Chondrocyte (in vitro differentiated cells): ENCODE data around the gene GPR85. TPM values are rescaled to one million over a fixed set of nuclear protein-coding genes. Genes with fewer than 3 reads are reported as not detected.
A peak's percentile ranks its signal among the peaks of the same experiment; 100 is the strongest.

Experiments
- DNase-seq: peaks from one replicate; pipeline ENCODE4 v3.0.0; 2021; ENCODE audit warnings: mixed read lengths, low spot score
- H3K27ac Mint-ChIP-seq: one replicate; pipeline ENCODE4 v1.8.0; 2021; ENCODE audit warnings: mild to moderate bottlenecking, moderate library complexity, mixed read lengths; ENCODE audit not compliant: unreplicated experiment
- H3K27me3 Mint-ChIP-seq: 2 replicates; pipeline ENCODE4 v1.8.0; 2021; ENCODE audit warnings: low read depth, mixed read lengths
- H3K36me3 Mint-ChIP-seq: 2 replicates; pipeline ENCODE4 v1.8.0; 2021; ENCODE audit warnings: low read depth, mixed read lengths
- H3K4me1 Mint-ChIP-seq: 2 replicates; pipeline ENCODE4 v1.8.0; 2021; ENCODE audit warnings: low read depth, mild to moderate bottlenecking, mixed read lengths
- H3K4me3 Mint-ChIP-seq: one replicate; pipeline ENCODE4 v1.8.0; 2021; ENCODE audit warnings: mild to moderate bottlenecking, moderate library complexity, mixed read lengths; ENCODE audit not compliant: unreplicated experiment
- H3K9me3 Mint-ChIP-seq: 2 replicates; pipeline ENCODE4 v1.8.0; 2021; ENCODE audit warnings: low read depth, mixed read lengths
- CTCF ChIP-seq: fragments of 200-600 bp; sonication (generic); IDR thresholded peaks from 2 replicates; pipeline ENCODE4 v1.5.0; 2021; ENCODE audit warnings: antibody characterized with exemption, mild to moderate bottlenecking, moderate library complexity
- long read RNA-seq: library from polyadenylated mRNA; stranded (forward); transcript quantifications from one replicate; pipeline ENCODE4 v2.0.0, GENCODE V29; 2021
- total RNA-seq: library from RNA; stranded (reverse); gene quantifications from 3 replicates; pipeline ENCODE4 v1.2.1, GENCODE V29; 2021

Gene GPR85
- 0.40 to 0.90 TPM (median 0.63 TPM) in 3 replicates for total RNA-seq
- long read RNA-seq, result 0 reads

- DNase-seq, result no peak
- Mint-ChIP-seq H3K27me3 (peaks cover 22% of the 10 kb centered on the region), H3K36me3 (no peaks in the 10 kb centered on the region), H3K4me1 (peaks cover 12% of the 10 kb centered on the region), H3K9me3 (peaks cover 2% of the 10 kb centered on the region), H3K4me3 (peak within 1 kb of the TSS; percentile 78), H3K27ac (peak within 1 kb of the TSS; percentile 87)
- TF ChIP-seq CTCF, result no peak
Observed at GRCh38 chr7:113086431-113086888, at the start of gene GPR85. GPR85 (minus strand) TSS chr7:113086827; CDS start chr7:113084721, 2,106 bp downstream.

- no peak overlapping the region for H3K4me3 Mint-ChIP-seq
- H3K4me1 Mint-ChIP-seq, result no peaks in the 10 kb centered on the region
- H3K36me3 Mint-ChIP-seq, result no peaks in the 10 kb centered on the region
- peaks cover 28% of the 10 kb centered on the region for H3K27me3 Mint-ChIP-seq
- H3K9me3 Mint-ChIP-seq, result no peaks in the 10 kb centered on the region
- TF ChIP-seq CTCF, result no peak
- H3K27ac Mint-ChIP-seq, result no peak overlapping the region
- no peak for DNase-seq
Observed at GRCh38 chr7:113134025-113134424, 47.4 kb upstream of the GPR85 start.

- Mint-ChIP-seq H3K27ac (no peak overlapping the region), H3K4me1 (no peaks in the 10 kb centered on the region), H3K36me3 (no peaks in the 10 kb centered on the region), H3K27me3 (peaks cover 24% of the 10 kb centered on the region), H3K4me3 (no peak overlapping the region), H3K9me3 (no peaks in the 10 kb centered on the region)
- no peak for DNase-seq
- TF ChIP-seq CTCF, result no peak
Observed at GRCh38 chr7:113131367-113131766, 44.7 kb upstream of the GPR85 start.

- H3K9me3 Mint-ChIP-seq, result no peaks in the 10 kb centered on the region
- DNase-seq, result no peak
- no peak overlapping the region for H3K4me3 Mint-ChIP-seq
- H3K4me1 Mint-ChIP-seq, result no peaks in the 10 kb centered on the region
- no peak overlapping the region for H3K27ac Mint-ChIP-seq
- peaks cover 16% of the 10 kb centered on the region for H3K27me3 Mint-ChIP-seq
- no peak for TF ChIP-seq CTCF
- H3K36me3 Mint-ChIP-seq, result no peaks in the 10 kb centered on the region
Observed at GRCh38 chr7:113128031-113128430, 41.4 kb upstream of the GPR85 start.

GRCh38 chr7:113125728-113126127, 39.1 kb upstream of the GPR85 start:
- peaks cover 10% of the 10 kb centered on the region for H3K27me3 Mint-ChIP-seq
- no peak for DNase-seq
- no peak for TF ChIP-seq CTCF
- no peaks in the 10 kb centered on the region for H3K9me3 Mint-ChIP-seq
- no peaks in the 10 kb centered on the region for H3K36me3 Mint-ChIP-seq
- no peak overlapping the region for H3K27ac Mint-ChIP-seq
- no peak overlapping the region for H3K4me3 Mint-ChIP-seq
- no peaks in the 10 kb centered on the region for H3K4me1 Mint-ChIP-seq
